Astrocyte (in vitro differentiated cells and primary cell): Measurements from ENCODE around the gene TRMT44. TPM values are rescaled to one million over a fixed set of nuclear protein-coding genes. Genes with fewer than 3 reads are reported as not detected.
A peak's percentile ranks its signal among the peaks of the same experiment; 100 is the strongest.

Experiments
- DNase-seq: peaks from one replicate; pipeline ENCODE4 v3.0.0-alpha.2; 2010; ENCODE audit warnings: low read depth
- FAIRE-seq: peaks from 2 replicates; lab custom pipeline; 2011; peaks lifted over from hg19 to GRCh38; lab: Jason Lieb, UNC
- H2AFZ ChIP-seq: 2 replicates; pipeline ENCODE4 v1.6.0; 2012; ENCODE audit warnings: low read depth, low read length, inconsistent platforms
- H3K27ac ChIP-seq: 2 replicates; pipeline ENCODE4 v1.5.1; 2011; ENCODE audit warnings: low read depth, low read length, inconsistent platforms
- H3K27me3 ChIP-seq: 2 replicates; pipeline ENCODE4 v1.6.0; 2011; ENCODE audit warnings: low read length, inconsistent platforms; ENCODE audit not compliant: insufficient read depth
- H3K36me3 ChIP-seq: 2 replicates; pipeline ENCODE4 v1.5.1; 2011; ENCODE audit warnings: low read length, inconsistent platforms; ENCODE audit not compliant: insufficient read depth
- H3K4me1 ChIP-seq: 2 replicates; pipeline ENCODE4 v1.5.1; 2011; ENCODE audit warnings: low read length, inconsistent platforms; ENCODE audit not compliant: insufficient read depth
- H3K4me2 ChIP-seq: 2 replicates; pipeline ENCODE4 v1.6.0; 2012; ENCODE audit warnings: low read length, inconsistent platforms
- H3K4me3 ChIP-seq: 2 replicates; pipeline ENCODE4 v1.5.1; 2011; ENCODE audit warnings: low read depth, mild to moderate bottlenecking, low read length, inconsistent platforms; ENCODE audit not compliant: insufficient read depth
- H3K79me2 ChIP-seq: 2 replicates; pipeline ENCODE4 v1.6.0; 2012; ENCODE audit warnings: mild to moderate bottlenecking, low read length, inconsistent platforms; ENCODE audit not compliant: insufficient read depth
- H3K9ac ChIP-seq: 2 replicates; pipeline ENCODE4 v1.6.0; 2012; ENCODE audit warnings: mild to moderate bottlenecking, low read length, inconsistent platforms
- H3K9me3 ChIP-seq: 2 replicates; pipeline ENCODE4 v1.5.1; 2012; ENCODE audit warnings: low read depth, mild to moderate bottlenecking, low read length, inconsistent platforms; ENCODE audit not compliant: insufficient read depth
- H4K20me1 ChIP-seq: 2 replicates; pipeline ENCODE4 v1.6.0; 2012; ENCODE audit warnings: low read length, inconsistent platforms; ENCODE audit not compliant: insufficient read depth
- H3K27ac Mint-ChIP-seq: one replicate; pipeline ENCODE4 v1.8.0; 2021; ENCODE audit warnings: mild to moderate bottlenecking, mixed read lengths; ENCODE audit not compliant: unreplicated experiment
- H3K27me3 Mint-ChIP-seq: one replicate; pipeline ENCODE4 v1.8.0; 2021; ENCODE audit warnings: low read depth, mixed read lengths; ENCODE audit not compliant: unreplicated experiment
- H3K36me3 Mint-ChIP-seq: one replicate; pipeline ENCODE4 v1.8.0; 2021; ENCODE audit warnings: low read depth, mixed read lengths; ENCODE audit not compliant: unreplicated experiment
- H3K4me1 Mint-ChIP-seq: one replicate; pipeline ENCODE4 v1.8.0; 2021; ENCODE audit warnings: low read depth, mixed read lengths; ENCODE audit not compliant: unreplicated experiment
- H3K4me3 Mint-ChIP-seq: one replicate; pipeline ENCODE4 v1.8.0; 2021; ENCODE audit warnings: mild to moderate bottlenecking, moderate library complexity, mixed read lengths; ENCODE audit not compliant: unreplicated experiment
- H3K9me3 Mint-ChIP-seq: one replicate; pipeline ENCODE4 v1.8.0; 2021; ENCODE audit warnings: mild to moderate bottlenecking, mixed read lengths; ENCODE audit not compliant: unreplicated experiment
- EZH2 ChIP-seq: IDR thresholded peaks from 2 replicates; pipeline ENCODE4 v1.6.1; 2012; ENCODE audit warnings: mild to moderate bottlenecking, low read length, inconsistent platforms; ENCODE audit not compliant: insufficient read depth
- total RNA-seq: library from RNA; stranded (reverse); gene quantifications from 2 replicates; pipeline ENCODE4 v1.2.1, GENCODE V29; 2021
- TF ChIP-seq, protein P1 (sequence below): IDR thresholded peaks from 2 replicates; pipeline ENCODE4 v1.5.1; 2011; ENCODE audit warnings: low read depth, mild to moderate bottlenecking, inconsistent platforms, low read length, moderate library complexity; ENCODE audit not compliant: insufficient read depth

Gene TRMT44
- total RNA-seq, 1 donor from 2014 or later: 18.0 TPM

DNA sequence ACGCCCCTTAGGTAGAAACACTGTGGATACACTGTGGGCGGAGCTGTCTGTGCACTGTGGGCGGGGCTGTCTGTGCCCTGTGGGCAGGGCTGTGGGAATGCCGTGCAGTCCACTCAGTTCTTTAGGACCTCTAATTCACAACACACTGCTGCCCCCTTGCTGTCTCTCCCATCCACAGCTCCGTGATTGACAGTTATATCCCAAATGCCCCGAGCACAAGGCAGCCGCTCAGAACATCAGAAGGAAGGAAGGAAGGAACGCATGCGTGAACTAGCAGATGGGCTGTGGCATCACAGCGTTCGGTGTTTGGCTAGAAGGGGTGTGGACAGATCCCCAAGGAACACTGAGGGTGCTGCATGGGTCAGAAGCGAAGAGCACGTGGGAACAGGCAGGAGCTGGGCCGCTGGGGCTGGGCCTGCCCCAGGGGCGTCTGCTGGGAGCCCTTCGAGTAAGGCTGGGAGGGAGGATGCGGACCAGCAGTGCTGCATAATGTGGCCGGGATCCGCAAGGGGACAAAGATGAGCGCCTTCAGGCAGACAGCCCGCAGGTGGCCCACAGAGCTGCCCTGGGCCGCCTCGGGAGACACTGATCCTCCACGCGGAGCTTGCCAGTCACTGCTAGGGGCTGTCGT is 29.8 kb upstream of the TRMT44 start:
- Histone ChIP-seq H3K27ac (no peak overlapping the region), H2AFZ (no peak overlapping the region), H3K4me3 (no peak overlapping the region), H3K9ac (no peak overlapping the region), H3K4me2 (no peak overlapping the region), H3K9me3 (no peaks in the 10 kb centered on the region), H3K27me3 (no peaks in the 10 kb centered on the region), H3K79me2 (no peaks in the 10 kb centered on the region), H3K36me3 (peaks cover 12% of the 10 kb centered on the region), H3K4me1 (no peaks in the 10 kb centered on the region), H4K20me1 (peaks cover 48% of the 10 kb centered on the region)
- H3K4me3 Mint-ChIP-seq: no peak overlapping the region
- TF ChIP-seq, protein P1, sequence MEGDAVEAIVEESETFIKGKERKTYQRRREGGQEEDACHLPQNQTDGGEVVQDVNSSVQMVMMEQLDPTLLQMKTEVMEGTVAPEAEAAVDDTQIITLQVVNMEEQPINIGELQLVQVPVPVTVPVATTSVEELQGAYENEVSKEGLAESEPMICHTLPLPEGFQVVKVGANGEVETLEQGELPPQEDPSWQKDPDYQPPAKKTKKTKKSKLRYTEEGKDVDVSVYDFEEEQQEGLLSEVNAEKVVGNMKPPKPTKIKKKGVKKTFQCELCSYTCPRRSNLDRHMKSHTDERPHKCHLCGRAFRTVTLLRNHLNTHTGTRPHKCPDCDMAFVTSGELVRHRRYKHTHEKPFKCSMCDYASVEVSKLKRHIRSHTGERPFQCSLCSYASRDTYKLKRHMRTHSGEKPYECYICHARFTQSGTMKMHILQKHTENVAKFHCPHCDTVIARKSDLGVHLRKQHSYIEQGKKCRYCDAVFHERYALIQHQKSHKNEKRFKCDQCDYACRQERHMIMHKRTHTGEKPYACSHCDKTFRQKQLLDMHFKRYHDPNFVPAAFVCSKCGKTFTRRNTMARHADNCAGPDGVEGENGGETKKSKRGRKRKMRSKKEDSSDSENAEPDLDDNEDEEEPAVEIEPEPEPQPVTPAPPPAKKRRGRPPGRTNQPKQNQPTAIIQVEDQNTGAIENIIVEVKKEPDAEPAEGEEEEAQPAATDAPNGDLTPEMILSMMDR: peak; percentile 21
- no peak for TF ChIP-seq EZH2
- no peak overlapping the region for H3K27ac Mint-ChIP-seq
- peaks cover 51% of the 10 kb centered on the region for H3K36me3 Mint-ChIP-seq
- H3K4me1 Mint-ChIP-seq: peaks cover 9% of the 10 kb centered on the region
- FAIRE-seq: no peak
- no peaks in the 10 kb centered on the region for H3K27me3 Mint-ChIP-seq
- H3K9me3 Mint-ChIP-seq: no peaks in the 10 kb centered on the region
- no peak for DNase-seq

DNA sequence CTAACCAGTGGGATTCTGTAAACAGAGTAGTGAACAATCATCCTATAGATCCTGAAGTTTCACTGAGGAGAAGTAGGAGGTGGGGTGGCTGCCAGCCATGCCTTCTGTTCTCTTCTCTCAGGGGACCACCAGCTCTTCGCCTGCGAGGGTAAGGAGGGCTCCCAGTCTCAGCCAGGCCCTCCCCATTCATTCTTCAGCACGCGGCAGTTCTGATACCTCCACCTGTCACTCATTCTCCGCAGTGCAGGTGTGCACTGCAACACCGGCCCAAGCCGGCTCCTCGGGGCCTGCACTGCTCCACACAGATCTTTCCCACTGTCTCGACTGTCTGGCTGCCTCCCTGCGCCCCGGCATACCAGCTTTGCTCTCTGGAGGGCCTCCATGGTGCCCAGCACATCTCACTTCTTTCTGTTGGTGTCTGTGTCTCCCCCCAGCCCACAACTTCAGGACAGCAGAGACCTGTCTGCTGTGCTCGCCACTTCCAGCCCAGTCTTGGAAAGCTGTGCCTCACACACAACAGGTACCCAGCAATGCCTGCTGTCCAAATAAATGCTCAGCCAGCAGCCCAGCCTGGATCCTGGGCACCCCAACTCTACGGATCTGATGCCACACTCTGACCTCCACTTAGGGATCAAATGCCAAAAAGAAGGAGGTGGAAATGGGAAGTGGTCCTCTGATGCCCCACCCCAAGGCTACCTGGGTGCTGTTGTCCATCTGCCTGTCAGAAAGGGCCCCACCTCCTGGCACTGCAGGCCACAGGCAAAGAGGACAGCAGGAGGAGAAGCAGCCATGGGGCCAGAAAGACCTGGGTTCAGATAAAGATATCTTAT is 29.0 kb upstream of the TRMT44 start:
- FAIRE-seq: no peak
- H3K36me3 Mint-ChIP-seq: peaks cover 50% of the 10 kb centered on the region
- peaks cover 13% of the 10 kb centered on the region for H3K36me3 ChIP-seq

More for the DNA sequence above, 29.0 kb upstream of the TRMT44 start:
- no peak overlapping the region for H3K4me3 Mint-ChIP-seq
- no peaks in the 10 kb centered on the region for H3K79me2 ChIP-seq
- no peak overlapping the region for H3K27ac ChIP-seq
- no peaks in the 10 kb centered on the region for H3K27me3 Mint-ChIP-seq
- H3K9me3 ChIP-seq: no peaks in the 10 kb centered on the region
- no peak overlapping the region for H3K4me3 ChIP-seq
- no peak overlapping the region for H3K9ac ChIP-seq
- no peak overlapping the region for H3K27ac Mint-ChIP-seq
- no peak overlapping the region for H3K4me2 ChIP-seq
- H3K4me1 ChIP-seq: no peaks in the 10 kb centered on the region
- peaks cover 56% of the 10 kb centered on the region for H4K20me1 ChIP-seq
- H3K4me1 Mint-ChIP-seq: peaks cover 9% of the 10 kb centered on the region
- DNase-seq: no peak
- no peak overlapping the region for H2AFZ ChIP-seq
- H3K9me3 Mint-ChIP-seq: no peaks in the 10 kb centered on the region
- TF ChIP-seq EZH2: no peak
- TF ChIP-seq, protein P1: no peak
- no peaks in the 10 kb centered on the region for H3K27me3 ChIP-seq
